Urinary bladder (tissue), 4 donors: Measurements from ENCODE around the gene PARP8. TPM values are rescaled to one million over a fixed set of nuclear protein-coding genes. Genes with fewer than 3 reads are reported as not detected.

Experiments
- DNase-seq: peaks from one replicate; pipeline ENCODE4 v3.0.0-alpha.2; 2015; ENCODE audit errors: extremely low spot score
- H3K27ac ChIP-seq: one replicate; pipeline ENCODE4 v1.5.1; 2013; ENCODE audit warnings: low read depth, mild to moderate bottlenecking, moderate library complexity
- H3K36me3 ChIP-seq: one replicate; pipeline ENCODE4 v1.6.1; 2013; ENCODE audit warnings: mild to moderate bottlenecking, moderate library complexity; ENCODE audit not compliant: insufficient read depth
- H3K4me1 ChIP-seq: one replicate; pipeline ENCODE4 v1.6.1; 2013; ENCODE audit warnings: mild to moderate bottlenecking, moderate library complexity; ENCODE audit not compliant: insufficient read depth
- H3K4me3 ChIP-seq: one replicate; pipeline ENCODE4 v1.5.1; 2013; ENCODE audit warnings: low read depth, low read length
- WGBS: extraction: QIAGEN DNeasy Blood & Tissue Kit; methylation state at CpG from one replicate; pipeline ENCODE4 v1.1.7; 2013; 5-methylcytosine and 5-hydroxymethylcytosine counted together
- polyA plus RNA-seq: library from polyadenylated mRNA; stranded (reverse); fragments of 200-250 nt; gene quantifications from one replicate; pipeline ENCODE4 v1.2.3, GENCODE V29; 2013
- total RNA-seq: library from RNA; depleted of rRNA; stranded (reverse); fragments of >200 nt; gene quantifications from one replicate; pipeline ENCODE4 v1.2.3, GENCODE V29; 2014
- donor health status: healthy with polysubstance abuse.
- donor health status: healthy.

The PARP8 gene
- total and polyA plus RNA-seq, 2 donors, result 8.4 to 25.9 TPM

- H3K4me1 ChIP-seq, result no peaks in the 10 kb centered on the region
- no peak overlapping the region for H3K27ac ChIP-seq
- H3K4me3 ChIP-seq, result no peak overlapping the region
- no peaks in the 10 kb centered on the region for H3K36me3 ChIP-seq
- no peak for DNase-seq
- 89% methylated on average over 4 of the region's 4 CpGs for WGBS
These were observed 55.8 kb downstream of the PARP8 start for GRCh38 chr5:50722223-50722622.

DNA sequence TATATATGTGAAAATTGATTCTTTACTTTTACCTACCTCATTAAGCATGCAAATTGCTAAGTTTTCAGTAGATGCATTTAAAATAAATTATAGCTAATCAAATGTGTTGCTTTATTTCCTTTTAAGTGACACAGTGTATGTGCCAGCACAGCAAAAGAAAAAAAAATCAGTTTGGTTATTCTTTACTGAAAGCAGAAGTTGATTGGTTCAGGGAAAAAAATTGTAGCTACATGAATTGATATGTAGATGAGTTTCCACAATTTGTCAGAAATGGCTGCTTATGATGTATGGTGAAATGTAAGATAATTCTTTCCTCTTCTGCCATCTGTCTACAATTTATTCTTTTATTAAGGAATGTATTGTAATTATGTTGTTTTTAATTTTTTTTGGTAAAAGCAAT is 57.8 kb downstream of the PARP8 start:
- DNase-seq, result no peak
- no peak overlapping the region for H3K4me3 ChIP-seq
- H3K36me3 ChIP-seq, result no peaks in the 10 kb centered on the region
- H3K27ac ChIP-seq, result no peak overlapping the region
- no peaks in the 10 kb centered on the region for H3K4me1 ChIP-seq

DNA sequence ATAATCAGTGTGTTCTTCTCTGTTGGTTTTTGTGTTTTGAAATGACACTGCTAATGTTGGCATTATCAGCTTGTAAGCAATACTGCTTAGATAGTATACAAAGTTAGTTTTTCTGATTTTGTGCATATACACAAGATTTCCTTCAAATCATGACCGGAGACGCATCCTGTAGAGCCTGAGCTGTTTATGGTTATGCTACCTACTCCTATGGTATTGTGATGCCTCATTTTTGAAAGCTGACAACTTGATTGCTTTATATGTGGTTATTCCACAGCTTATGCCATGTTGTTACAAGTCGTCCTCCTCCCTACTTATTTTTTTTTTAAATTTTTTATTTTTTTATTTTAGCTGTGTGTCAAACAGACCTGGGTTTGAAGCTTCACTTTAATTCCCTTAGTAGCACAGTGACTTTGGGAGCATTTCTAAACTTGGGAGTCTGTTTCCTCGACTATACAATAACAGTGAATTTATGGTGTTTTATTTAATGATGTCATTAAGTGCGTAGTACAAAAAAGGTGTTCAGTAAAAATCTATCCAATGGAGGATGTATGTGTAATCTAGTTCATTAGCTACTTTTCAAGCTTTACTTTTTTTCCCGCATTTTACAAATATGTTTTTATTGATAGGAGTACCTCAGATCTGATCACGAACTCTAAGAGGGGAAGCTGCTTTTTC is 59.5 kb downstream of the PARP8 start:
- Histone ChIP-seq H3K4me1 (no peaks in the 10 kb centered on the region), H3K27ac (no peak overlapping the region), H3K4me3 (no peak overlapping the region), H3K36me3 (no peaks in the 10 kb centered on the region)
- no peak for DNase-seq
- WGBS, result 89% methylated on average over 7 of the region's 7 CpGs

DNA sequence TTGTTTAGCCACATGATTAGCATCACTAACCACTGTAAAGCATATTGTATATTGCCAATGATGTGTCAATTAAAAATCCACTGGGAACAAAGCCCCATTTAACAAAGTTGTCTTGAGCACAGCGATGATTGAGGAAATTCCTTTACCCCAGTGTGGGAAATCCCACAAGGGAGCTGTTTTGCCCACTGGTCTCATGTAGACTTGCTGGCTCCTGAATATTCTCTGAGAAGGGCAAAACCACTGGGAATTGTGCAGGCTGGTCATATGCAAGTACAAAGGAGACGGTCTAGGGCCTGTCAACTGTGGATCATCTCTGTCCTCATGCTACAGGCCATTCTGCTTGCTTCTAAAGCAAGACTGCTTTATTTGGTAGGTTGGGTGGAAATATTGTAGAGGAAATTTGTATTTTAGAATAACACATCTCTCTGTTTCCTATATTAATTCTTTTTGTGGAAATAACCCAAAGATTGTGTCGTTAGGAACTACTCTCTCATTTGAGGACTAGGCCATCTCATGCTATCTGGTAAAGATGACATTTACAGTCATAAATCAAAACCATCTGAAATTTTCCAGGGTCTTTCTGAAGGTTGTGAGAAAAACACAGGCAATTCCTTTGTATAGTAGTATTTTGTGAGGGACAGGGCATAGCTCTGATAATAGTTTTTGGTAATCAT is 60.2 kb downstream of the PARP8 start:
- 80% methylated on average over 3 of the region's 3 CpGs for WGBS
- H3K4me3 ChIP-seq, result no peak overlapping the region
- H3K36me3 ChIP-seq, result no peaks in the 10 kb centered on the region
- no peak for DNase-seq
- H3K4me1 ChIP-seq, result no peaks in the 10 kb centered on the region
- no peak overlapping the region for H3K27ac ChIP-seq

DNA sequence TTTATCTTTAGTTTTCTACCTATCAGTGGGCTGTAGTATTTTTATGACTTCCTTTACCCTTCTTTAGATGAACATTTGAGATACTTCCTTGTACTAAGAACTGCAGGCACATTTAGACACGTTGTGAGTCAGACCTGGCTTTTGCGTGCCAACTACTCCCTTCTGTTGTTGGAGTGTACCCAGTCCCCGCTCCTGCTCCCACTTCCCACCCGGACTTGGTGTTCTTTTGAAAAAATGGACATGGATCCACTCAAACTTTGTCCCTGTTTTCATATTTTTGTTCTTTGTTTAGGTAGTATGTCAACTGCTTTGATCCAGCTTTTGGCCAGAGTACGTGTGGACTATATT is 60.7 kb downstream of the PARP8 start:
- H3K4me3 ChIP-seq, result no peak overlapping the region
- 37% methylated on average over 5 of the region's 5 CpGs for WGBS
- H3K27ac ChIP-seq, result no peak overlapping the region
- H3K4me1 ChIP-seq, result no peaks in the 10 kb centered on the region
- DNase-seq, result no peak
- H3K36me3 ChIP-seq, result no peaks in the 10 kb centered on the region

DNA sequence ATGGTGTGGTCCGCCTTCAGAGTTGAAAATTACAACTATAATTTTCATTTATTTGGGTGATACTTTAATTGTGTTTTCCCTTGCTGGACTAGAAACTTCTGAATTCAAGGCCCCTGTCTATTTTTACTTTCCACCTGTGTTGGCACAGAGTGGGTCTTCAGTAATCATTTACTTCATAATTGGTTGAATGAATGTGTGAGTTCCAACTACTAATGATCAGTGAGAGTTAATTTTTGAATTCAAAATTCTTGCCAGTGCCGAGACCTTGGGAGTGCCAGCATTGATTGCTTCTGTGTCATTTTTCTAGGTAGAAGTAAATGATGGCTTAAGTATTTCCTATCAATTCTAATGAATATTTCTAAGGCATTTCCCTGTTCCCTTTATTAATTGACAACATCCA is 61.4 kb downstream of the PARP8 start:
- Histone ChIP-seq H3K4me1 (no peaks in the 10 kb centered on the region), H3K27ac (no peak overlapping the region), H3K4me3 (no peak overlapping the region), H3K36me3 (no peaks in the 10 kb centered on the region)
- DNase-seq, result no peak
- 97% methylated on average over 2 of the region's 2 CpGs for WGBS

- Histone ChIP-seq H3K4me3 (no peak overlapping the region), H3K4me1 (no peaks in the 10 kb centered on the region), H3K27ac (no peak overlapping the region), H3K36me3 (no peaks in the 10 kb centered on the region)
- DNase-seq, result no peak
- WGBS, result 88% methylated on average over 5 of the region's 5 CpGs
These were observed 63.9 kb downstream of the PARP8 start for GRCh38 chr5:50730336-50730735.

- Histone ChIP-seq H3K27ac (no peak overlapping the region), H3K4me3 (no peak overlapping the region), H3K36me3 (no peaks in the 10 kb centered on the region), H3K4me1 (no peaks in the 10 kb centered on the region)
- WGBS, result 79% methylated on average over 4 of the region's 4 CpGs
- no peak for DNase-seq
These were observed 64.4 kb downstream of the PARP8 start for GRCh38 chr5:50730841-50731240.

- H3K36me3 ChIP-seq, result no peaks in the 10 kb centered on the region
- no peak overlapping the region for H3K4me3 ChIP-seq
- no peaks in the 10 kb centered on the region for H3K4me1 ChIP-seq
- no peak overlapping the region for H3K27ac ChIP-seq
- 86% methylated on average over 3 of the region's 3 CpGs for WGBS
- DNase-seq, result no peak
These were observed 67.3 kb downstream of the PARP8 start for GRCh38 chr5:50733741-50734140.

- no peak overlapping the region for H3K27ac ChIP-seq
- 58% methylated on average over 1 of the region's 1 CpG for WGBS
- no peak for DNase-seq
- H3K4me1 ChIP-seq, result no peaks in the 10 kb centered on the region
- no peaks in the 10 kb centered on the region for H3K36me3 ChIP-seq
- no peak overlapping the region for H3K4me3 ChIP-seq
These were observed 72.4 kb downstream of the PARP8 start for GRCh38 chr5:50738864-50739263.

GRCh38 chr5:50740832-50741231 is 74.4 kb downstream of the PARP8 start:
- no peak for DNase-seq
- Histone ChIP-seq H3K36me3 (no peaks in the 10 kb centered on the region), H3K27ac (no peak overlapping the region), H3K4me3 (no peak overlapping the region), H3K4me1 (peaks cover 2% of the 10 kb centered on the region)
- 80% methylated on average over 4 of the region's 4 CpGs for WGBS

- peak overlapping the region; percentile 21 for H3K4me3 ChIP-seq
- WGBS, result 29% methylated on average over 2 of the region's 2 CpGs
- H3K4me1 ChIP-seq, result peaks cover 2% of the 10 kb centered on the region
- no peaks in the 10 kb centered on the region for H3K36me3 ChIP-seq
- DNase-seq, result no peak
- H3K27ac ChIP-seq, result no peak overlapping the region
These were observed 78.3 kb downstream of the PARP8 start for GRCh38 chr5:50744776-50745175.

GRCh38 chr5:50745221-50745910 is 78.9 kb downstream of the PARP8 start:
- Histone ChIP-seq H3K36me3 (no peaks in the 10 kb centered on the region), H3K4me3 (peak overlapping the region; percentile 21), H3K4me1 (peaks cover 2% of the 10 kb centered on the region), H3K27ac (no peak overlapping the region)
- WGBS, result 89% methylated on average over 3 of the region's 3 CpGs
- DNase-seq, result no peak

DNA sequence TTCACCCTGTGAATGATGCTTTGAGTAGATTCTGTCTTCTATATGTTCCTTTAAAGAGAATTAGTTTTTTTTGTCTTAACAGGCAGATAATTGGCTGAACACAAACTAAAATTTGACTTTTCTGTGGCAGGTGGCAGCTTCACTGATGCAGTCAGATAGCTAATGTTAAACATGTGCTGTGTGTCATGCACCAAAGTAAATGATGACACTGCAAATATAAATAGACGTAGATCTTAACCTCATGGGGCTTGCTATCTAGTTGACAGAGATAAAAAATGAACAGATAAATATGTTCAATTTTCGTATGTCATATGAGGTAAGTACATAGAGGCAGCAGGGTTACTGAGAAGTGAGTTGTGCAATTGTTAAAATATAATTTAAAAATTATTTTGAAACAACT is 82.7 kb downstream of the PARP8 start:
- Histone ChIP-seq H3K4me3 (no peak overlapping the region), H3K36me3 (no peaks in the 10 kb centered on the region), H3K4me1 (peaks cover 2% of the 10 kb centered on the region), H3K27ac (no peak overlapping the region)
- 75% methylated on average over 2 of the region's 2 CpGs for WGBS
- DNase-seq, result no peak
